Measurements from ENCODE around the gene LONRF2.

LONRF2 gene

DNA sequence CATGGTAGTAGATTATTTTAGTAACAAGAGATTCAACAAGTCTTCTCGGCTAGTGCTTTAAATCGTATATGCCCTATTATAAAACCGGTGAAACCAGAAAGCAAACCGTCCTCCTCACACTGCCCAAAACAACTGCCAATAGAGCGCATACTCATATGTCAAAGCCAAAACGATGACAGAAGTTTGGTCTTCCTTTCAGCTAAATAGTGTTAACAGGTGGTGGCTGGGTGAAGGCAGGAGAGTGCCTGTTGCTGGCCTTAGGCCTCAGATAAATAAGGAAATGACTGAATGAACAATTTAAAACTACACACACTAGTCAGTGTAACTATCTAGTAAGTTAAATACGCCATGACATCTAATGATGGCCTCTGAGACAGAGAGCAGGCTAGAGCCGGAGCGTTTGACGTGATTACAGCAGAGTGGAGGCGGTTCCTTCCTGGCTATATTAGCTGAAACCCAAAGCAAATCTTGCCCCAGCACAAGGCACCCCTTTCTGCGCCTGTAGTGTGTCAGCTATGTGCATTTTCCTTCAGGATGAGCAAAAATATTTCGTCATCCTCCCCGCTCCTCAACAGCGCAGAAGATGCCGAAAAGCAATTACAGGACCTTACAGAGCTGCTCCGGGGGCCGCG is 1.6 kb downstream of the LONRF2 start:
- no peak overlapping the region for H3K4me3 ChIP-seq (ENCODE audit: low read depth, low read length)
- no peak for TF ChIP-seq CTCF (conservative IDR thresholded peaks at IDR 0.05; ENCODE audit: low read depth, low read length)
- no peak for DNase-seq (ENCODE audit: low read depth)

DNA sequence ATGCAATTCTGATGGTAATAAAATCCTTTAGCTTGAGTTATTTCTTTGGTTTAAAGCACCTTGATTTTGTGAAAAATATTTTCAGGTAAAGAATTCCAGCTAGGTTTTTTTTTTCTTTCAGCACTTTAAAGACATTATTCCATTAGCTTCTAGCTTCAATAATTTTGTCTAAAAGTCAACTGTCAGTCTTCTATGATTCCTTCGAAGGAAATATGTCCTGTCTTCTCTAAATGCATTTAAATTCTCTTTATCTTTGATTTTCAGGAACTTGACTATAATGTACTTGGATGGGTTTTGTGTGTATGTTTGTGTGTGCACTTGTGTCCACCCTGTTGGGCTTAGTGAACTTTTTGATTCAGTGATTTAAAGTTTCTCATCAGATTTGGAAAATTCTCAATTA is 4.7 kb downstream of the LONRF2 start:
- no peak overlapping the region for H3K4me3 ChIP-seq (ENCODE audit: low read depth, low read length)
- no peak for DNase-seq (ENCODE audit: low read depth)
- TF ChIP-seq CTCF (conservative IDR thresholded peaks at IDR 0.05; ENCODE audit: low read depth, low read length): no peak

DNA sequence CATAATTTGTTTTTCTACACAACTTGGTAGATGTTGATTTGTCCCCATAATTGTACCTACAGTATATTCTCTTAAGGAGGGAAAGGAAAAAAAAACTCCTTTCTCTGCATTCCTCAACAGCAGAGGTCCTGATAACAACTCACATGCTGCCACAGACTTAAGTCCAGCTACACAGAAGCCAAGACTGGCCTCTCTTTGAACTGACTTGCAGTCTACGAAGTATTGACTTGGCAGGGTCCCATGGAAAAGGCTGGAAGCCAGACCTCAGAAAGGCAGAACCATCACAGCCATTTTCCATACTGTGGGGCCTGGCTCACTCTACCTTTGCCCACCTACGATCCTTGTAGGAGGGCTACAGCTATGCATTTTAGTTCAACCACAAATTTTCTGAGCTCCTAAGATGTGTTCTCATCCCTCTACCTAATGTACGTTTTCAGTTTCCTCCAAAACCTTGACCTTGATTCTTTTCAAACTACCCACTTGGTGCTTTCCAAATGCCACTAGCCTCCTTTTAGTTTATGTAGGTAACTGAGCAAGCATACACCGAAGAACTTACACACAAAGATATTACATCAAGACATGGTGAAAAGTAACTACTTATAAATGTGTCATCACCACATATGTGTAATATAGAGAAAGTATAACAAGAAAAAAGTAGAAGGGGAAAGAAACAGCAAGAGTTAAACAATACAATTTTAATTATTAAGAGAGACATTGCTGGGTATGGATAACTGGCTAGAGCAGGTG is 12.2 kb downstream of the LONRF2 start:
- no peak for TF ChIP-seq CTCF (conservative IDR thresholded peaks at IDR 0.05; ENCODE audit: low read depth, low read length)
- H3K4me3 ChIP-seq (ENCODE audit: low read depth, low read length): no peak overlapping the region
- peak; percentile 47 for DNase-seq (ENCODE audit: low read depth)

GRCh38 chr2:100309311-100309710 is 13.0 kb downstream of the LONRF2 start:
- DNase-seq (ENCODE audit: low read depth): peak; percentile 11
- TF ChIP-seq CTCF (conservative IDR thresholded peaks at IDR 0.05; ENCODE audit: low read depth, low read length): no peak
- H3K4me3 ChIP-seq (ENCODE audit: low read depth, low read length): no peak overlapping the region

- DNase-seq (ENCODE audit: low read depth): no peak
- no peak for TF ChIP-seq CTCF (conservative IDR thresholded peaks at IDR 0.05; ENCODE audit: low read depth, low read length)
- no peak overlapping the region for H3K4me3 ChIP-seq (ENCODE audit: low read depth, low read length)
These were observed 18.6 kb downstream of the LONRF2 start for GRCh38 chr2:100303744-100304143.

GRCh38 chr2:100302585-100302892 is 19.8 kb downstream of the LONRF2 start:
- TF ChIP-seq CTCF (conservative IDR thresholded peaks at IDR 0.05; ENCODE audit: low read depth, low read length): no peak
- DNase-seq (ENCODE audit: low read depth): no peak
- no peak overlapping the region for H3K4me3 ChIP-seq (ENCODE audit: low read depth, low read length)
